Measurements from ENCODE around the gene GABRR3.

GRCh38 chr3:98027085-98027446 lies 8.0 kb downstream of the GABRR3 start:
- TF ChIP-seq, protein P1, sequence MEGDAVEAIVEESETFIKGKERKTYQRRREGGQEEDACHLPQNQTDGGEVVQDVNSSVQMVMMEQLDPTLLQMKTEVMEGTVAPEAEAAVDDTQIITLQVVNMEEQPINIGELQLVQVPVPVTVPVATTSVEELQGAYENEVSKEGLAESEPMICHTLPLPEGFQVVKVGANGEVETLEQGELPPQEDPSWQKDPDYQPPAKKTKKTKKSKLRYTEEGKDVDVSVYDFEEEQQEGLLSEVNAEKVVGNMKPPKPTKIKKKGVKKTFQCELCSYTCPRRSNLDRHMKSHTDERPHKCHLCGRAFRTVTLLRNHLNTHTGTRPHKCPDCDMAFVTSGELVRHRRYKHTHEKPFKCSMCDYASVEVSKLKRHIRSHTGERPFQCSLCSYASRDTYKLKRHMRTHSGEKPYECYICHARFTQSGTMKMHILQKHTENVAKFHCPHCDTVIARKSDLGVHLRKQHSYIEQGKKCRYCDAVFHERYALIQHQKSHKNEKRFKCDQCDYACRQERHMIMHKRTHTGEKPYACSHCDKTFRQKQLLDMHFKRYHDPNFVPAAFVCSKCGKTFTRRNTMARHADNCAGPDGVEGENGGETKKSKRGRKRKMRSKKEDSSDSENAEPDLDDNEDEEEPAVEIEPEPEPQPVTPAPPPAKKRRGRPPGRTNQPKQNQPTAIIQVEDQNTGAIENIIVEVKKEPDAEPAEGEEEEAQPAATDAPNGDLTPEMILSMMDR (IDR thresholded peaks at IDR 0.05; ENCODE audit: low read depth, low read length, poor library complexity, severe bottlenecking): no peak
- TF ChIP-seq EZH2phosphoT487 (IDR thresholded peaks at IDR 0.05; ENCODE audit: borderline replicate concordance, low read length): no peak
